ENCODE results near the gene SP2. TPM values are rescaled to one million over a fixed set of nuclear protein-coding genes. Genes with fewer than 3 reads are reported as not detected.
A peak's percentile ranks its signal among the peaks of the same experiment; 100 is the strongest.

Gene SP2
- polyA plus RNA-seq, 3 donors = 3.1 to 26.7 (median 6.8) TPM

DNA sequence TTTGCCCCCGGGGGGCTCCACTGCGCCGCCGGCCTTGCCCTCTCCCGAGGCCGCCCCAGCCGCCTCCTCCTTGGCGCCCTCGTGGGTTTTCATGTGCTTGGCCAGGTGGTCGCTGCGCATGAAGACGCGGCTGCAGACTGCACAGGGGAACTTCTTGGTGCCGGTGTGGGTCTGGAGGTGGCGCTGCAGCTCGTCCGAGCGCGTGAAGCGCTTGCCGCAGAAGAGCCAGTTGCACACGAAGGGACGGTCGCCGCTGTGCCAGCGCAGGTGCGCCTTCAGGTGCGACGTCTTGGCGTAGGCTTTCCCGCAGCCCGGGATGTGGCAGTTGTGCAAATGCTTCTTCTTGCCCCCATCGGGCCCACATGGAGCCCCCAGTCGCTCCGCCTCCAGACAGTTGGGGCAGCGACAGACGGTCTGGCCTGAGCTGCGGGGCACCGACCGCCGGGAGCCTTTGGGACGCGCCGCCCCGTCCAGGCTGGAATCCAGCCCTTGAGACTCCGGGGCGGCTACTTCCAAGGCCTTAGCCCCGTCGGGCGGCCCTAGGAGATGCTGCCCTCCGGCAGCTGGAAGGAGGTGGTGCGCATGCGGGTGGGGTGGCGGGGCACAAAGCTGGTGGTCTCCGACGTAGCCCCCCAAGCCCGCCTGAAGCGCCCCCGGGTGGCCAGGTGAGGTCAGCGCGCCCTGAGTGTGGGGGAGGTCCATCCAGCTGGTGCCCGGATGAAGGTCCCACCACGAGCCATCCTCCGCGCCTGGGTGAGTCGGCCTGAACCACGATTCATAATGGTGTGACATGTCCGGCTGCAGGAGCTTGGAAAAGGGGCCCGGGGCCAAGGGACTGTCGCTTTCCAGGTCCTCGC, 48.5 kb upstream of the SP2 start:
- 32% methylated on average over 71 of the region's 71 CpGs for WGBS (ENCODE audit: insufficient coverage)
- DNase-seq = no peak
- peaks cover 0 to 17% of the 10 kb centered on the region in 2 donors for H3K9me3 ChIP-seq (replicated peaks in 1 of 2; ENCODE audit: control insufficient read depth in 1 of 2, insufficient read depth in 1 of 2, low read length in 2 of 2)
- TF ChIP-seq, protein P1, sequence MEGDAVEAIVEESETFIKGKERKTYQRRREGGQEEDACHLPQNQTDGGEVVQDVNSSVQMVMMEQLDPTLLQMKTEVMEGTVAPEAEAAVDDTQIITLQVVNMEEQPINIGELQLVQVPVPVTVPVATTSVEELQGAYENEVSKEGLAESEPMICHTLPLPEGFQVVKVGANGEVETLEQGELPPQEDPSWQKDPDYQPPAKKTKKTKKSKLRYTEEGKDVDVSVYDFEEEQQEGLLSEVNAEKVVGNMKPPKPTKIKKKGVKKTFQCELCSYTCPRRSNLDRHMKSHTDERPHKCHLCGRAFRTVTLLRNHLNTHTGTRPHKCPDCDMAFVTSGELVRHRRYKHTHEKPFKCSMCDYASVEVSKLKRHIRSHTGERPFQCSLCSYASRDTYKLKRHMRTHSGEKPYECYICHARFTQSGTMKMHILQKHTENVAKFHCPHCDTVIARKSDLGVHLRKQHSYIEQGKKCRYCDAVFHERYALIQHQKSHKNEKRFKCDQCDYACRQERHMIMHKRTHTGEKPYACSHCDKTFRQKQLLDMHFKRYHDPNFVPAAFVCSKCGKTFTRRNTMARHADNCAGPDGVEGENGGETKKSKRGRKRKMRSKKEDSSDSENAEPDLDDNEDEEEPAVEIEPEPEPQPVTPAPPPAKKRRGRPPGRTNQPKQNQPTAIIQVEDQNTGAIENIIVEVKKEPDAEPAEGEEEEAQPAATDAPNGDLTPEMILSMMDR (IDR thresholded peaks at IDR 0.05) = peak; percentile 9
- no peak overlapping the region for H3K4me2 ChIP-seq (replicated peaks; ENCODE audit: extremely low read depth, low read length, poor library complexity, severe bottlenecking)
- no peaks in the 10 kb centered on the region for H3K36me3 ChIP-seq (replicated peaks in 1 of 2; ENCODE audit: control insufficient read depth in 1 of 2, insufficient read depth in 2 of 2, low read length in 2 of 2)
- H4K20me1 ChIP-seq (ENCODE audit: insufficient read depth, low read length) = no peaks in the 10 kb centered on the region
- peaks cover 53 to 77% of the 10 kb centered on the region in 2 donors for H3K27me3 ChIP-seq (ENCODE audit: control insufficient read depth in 2 of 2, insufficient read depth in 2 of 2, low read length in 2 of 2)
- no peak overlapping the region for H2AFZ ChIP-seq (ENCODE audit: insufficient read depth, low read depth, low read length, poor library complexity, severe bottlenecking)
- H3K9ac ChIP-seq (ENCODE audit: insufficient read depth, low read length, poor library complexity, severe bottlenecking) = no peak overlapping the region
- Mint-ChIP-seq H3K4me1 (peaks cover 20% of the 10 kb centered on the region), H3K9me3 (peaks cover 0 to 14% (median 10%) of the 10 kb centered on the region in 7 donors), H3K36me3 (peaks cover 0 to 8% of the 10 kb centered on the region in 2 donors), H3K27ac (no peak overlapping the region), H3K27me3 (ENCODE audit: low read depth in 3 of 3) (peaks cover 70 to 91% (median 70%) of the 10 kb centered on the region in 3 donors), H3K4me3 (peak overlapping the region in 1 of 2 donors; percentile 72)
- H3K4me3 ChIP-seq (replicated peaks in 1 of 3; ENCODE audit: low read depth in 2 of 3, low read length in 3 of 3) = no peak overlapping the region
- H3K4me1 ChIP-seq (ENCODE audit: control insufficient read depth in 1 of 2, insufficient read depth in 2 of 2, low read length in 2 of 2) = peaks cover 0 to 11% of the 10 kb centered on the region in 2 donors
- intact Hi-C loops (cut with micrococcal nuclease) = no loop called here
- H3K79me2 ChIP-seq (ENCODE audit: insufficient read depth, low read length) = no peaks in the 10 kb centered on the region
- H3K27ac ChIP-seq (ENCODE audit: low read depth in 1 of 2, low read length in 2 of 2) = no peak overlapping the region

DNA sequence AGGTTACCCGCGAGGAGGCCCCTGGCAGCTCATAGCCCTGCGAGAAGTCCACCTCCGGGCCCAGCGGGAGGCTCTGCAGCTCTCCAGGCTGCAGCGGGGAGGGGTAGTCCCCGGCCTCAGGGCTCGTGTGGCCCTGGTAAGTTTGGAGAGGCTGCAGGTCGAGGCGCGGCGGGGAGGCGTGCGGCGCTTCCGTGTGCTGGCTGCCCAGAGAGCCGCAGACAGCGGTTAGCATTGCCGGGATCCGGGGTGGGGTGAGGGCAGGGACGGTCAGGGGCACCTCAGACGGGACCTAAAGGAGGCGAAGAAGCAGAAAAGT, 47.9 kb upstream of the SP2 start:
- H3K4me2 ChIP-seq (replicated peaks; ENCODE audit: extremely low read depth, low read length, poor library complexity, severe bottlenecking) = no peak overlapping the region
- H3K4me1 Mint-ChIP-seq = peaks cover 16% of the 10 kb centered on the region
- H3K27me3 Mint-ChIP-seq (ENCODE audit: low read depth in 3 of 3) = peaks cover 76 to 94% (median 76%) of the 10 kb centered on the region in 3 donors
- H3K4me1 ChIP-seq (ENCODE audit: control insufficient read depth in 1 of 2, insufficient read depth in 2 of 2, low read length in 2 of 2) = peaks cover 0 to 11% of the 10 kb centered on the region in 2 donors
- H3K9ac ChIP-seq (ENCODE audit: insufficient read depth, low read length, poor library complexity, severe bottlenecking) = no peak overlapping the region
- 63% methylated on average over 12 of the region's 23 CpGs for WGBS (ENCODE audit: insufficient coverage)
- TF ChIP-seq, protein P1 (IDR thresholded peaks at IDR 0.05) = no peak
- H2AFZ ChIP-seq (ENCODE audit: insufficient read depth, low read depth, low read length, poor library complexity, severe bottlenecking) = no peak overlapping the region
- no peak for DNase-seq
- H3K4me3 ChIP-seq (replicated peaks in 1 of 3; ENCODE audit: low read depth in 2 of 3, low read length in 3 of 3) = no peak overlapping the region
- H3K27ac ChIP-seq (ENCODE audit: low read depth in 1 of 2, low read length in 2 of 2) = no peak overlapping the region
- H3K36me3 Mint-ChIP-seq = peaks cover 0 to 8% of the 10 kb centered on the region in 2 donors
- H3K9me3 Mint-ChIP-seq = peaks cover 0 to 16% (median 10%) of the 10 kb centered on the region in 7 donors
- H3K4me3 Mint-ChIP-seq = peak overlapping the region in 1 of 2 donors; percentile 52
- intact Hi-C loops (cut with micrococcal nuclease) = no loop called here
- peaks cover 59 to 83% of the 10 kb centered on the region in 2 donors for H3K27me3 ChIP-seq (ENCODE audit: control insufficient read depth in 2 of 2, insufficient read depth in 2 of 2, low read length in 2 of 2)
- no peaks in the 10 kb centered on the region for H3K79me2 ChIP-seq (ENCODE audit: insufficient read depth, low read length)
- peaks cover 0 to 17% of the 10 kb centered on the region in 2 donors for H3K9me3 ChIP-seq (replicated peaks in 1 of 2; ENCODE audit: control insufficient read depth in 1 of 2, insufficient read depth in 1 of 2, low read length in 2 of 2)
- H4K20me1 ChIP-seq (ENCODE audit: insufficient read depth, low read length) = no peaks in the 10 kb centered on the region
- H3K36me3 ChIP-seq (replicated peaks in 1 of 2; ENCODE audit: control insufficient read depth in 1 of 2, insufficient read depth in 2 of 2, low read length in 2 of 2) = no peaks in the 10 kb centered on the region
- H3K27ac Mint-ChIP-seq = no peak overlapping the region
